ENCODE data around the gene CCDC38. TPM values are rescaled to one million over a fixed set of nuclear protein-coding genes. Genes with fewer than 3 reads are reported as not detected.

Gene CCDC38
- total RNA-seq (under 1 TPM in 2 of 4 donors, not detected in 2; 0.08 to 0.30 TPM), polyA plus RNA-seq (under 1 TPM in 1 of 3 donors, not detected in 2; 0.04 TPM)
- long read RNA-seq, donor 1: 0 reads
- long read RNA-seq, donor 2: 0 reads

DNA sequence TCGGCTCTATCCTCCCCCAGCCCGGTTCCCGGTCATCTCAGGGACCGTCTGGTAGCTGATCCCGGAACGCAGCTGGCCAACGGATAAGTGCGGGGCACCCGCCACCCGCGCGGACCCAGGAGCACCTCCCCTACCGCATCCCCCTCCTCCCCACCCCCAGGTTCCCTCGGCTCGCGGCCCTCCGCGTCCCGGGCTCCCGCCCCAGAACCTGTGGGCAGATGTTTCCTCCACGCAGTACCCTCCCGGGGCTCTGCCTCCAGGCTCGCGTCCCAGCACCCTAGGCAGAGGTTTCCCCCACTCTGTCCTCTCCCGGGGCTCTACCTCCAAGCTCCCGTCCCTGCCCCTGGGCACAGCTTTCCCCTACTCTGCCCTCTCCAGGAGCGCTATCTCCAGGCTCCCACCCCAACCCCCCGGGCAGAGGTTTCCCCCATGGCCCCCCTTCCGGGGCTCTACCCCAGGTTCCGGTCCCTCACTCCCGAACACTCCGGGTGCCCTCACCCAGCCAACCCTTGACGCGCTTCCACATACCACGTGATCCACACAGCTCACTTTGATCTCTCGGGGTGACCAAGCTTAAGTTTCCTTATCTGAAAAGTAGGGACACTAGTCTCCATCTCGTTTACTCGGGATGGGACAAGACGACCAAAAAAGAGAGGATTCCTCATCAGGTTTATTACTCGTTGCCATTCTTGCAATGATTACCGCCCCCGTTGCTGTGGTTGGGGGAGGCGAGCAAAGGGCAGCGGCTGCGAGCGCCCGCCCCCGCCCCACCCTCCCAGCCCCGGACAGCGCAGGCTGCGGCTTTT is at the start of gene CCDC38:
Gene CCDC38 (minus strand): TSS at position 91 of the 806 bp plus-strand sequence. CDS start 6,105 bp downstream, outside the sequence.
- Histone ChIP-seq H3K9me3 (no peaks in the 10 kb centered on the region), H3K27me3 (ENCODE audit: insufficient read depth in 3 of 3, low read length in 2 of 3) (no peaks in the 10 kb centered on the region), H3K27ac (peak within 1 kb of the TSS; percentile 76), H3K36me3 (ENCODE audit: insufficient read depth in 1 of 2, low read depth in 1 of 2) (no peaks in the 10 kb centered on the region), H3K4me3 (peak within 1 kb of the TSS; percentile 97), H3K4me1 (no peaks in the 10 kb centered on the region)
- 0% methylated on average over 44 to 51 of the region's 51 CpGs for WGBS, 3 donors
- intact Hi-C loops (cut with DNase I): loop anchor here in 1 of 2 donors (10.0 kb wide), 1 partner anchor 78 kb away; no protein-coding TSS in a partner anchor
- DNase-seq (peak; percentile 81 to 91), ATAC-seq (peak; percentile 96 to 99 (median 99))
- TF ChIP-seq, protein P1, sequence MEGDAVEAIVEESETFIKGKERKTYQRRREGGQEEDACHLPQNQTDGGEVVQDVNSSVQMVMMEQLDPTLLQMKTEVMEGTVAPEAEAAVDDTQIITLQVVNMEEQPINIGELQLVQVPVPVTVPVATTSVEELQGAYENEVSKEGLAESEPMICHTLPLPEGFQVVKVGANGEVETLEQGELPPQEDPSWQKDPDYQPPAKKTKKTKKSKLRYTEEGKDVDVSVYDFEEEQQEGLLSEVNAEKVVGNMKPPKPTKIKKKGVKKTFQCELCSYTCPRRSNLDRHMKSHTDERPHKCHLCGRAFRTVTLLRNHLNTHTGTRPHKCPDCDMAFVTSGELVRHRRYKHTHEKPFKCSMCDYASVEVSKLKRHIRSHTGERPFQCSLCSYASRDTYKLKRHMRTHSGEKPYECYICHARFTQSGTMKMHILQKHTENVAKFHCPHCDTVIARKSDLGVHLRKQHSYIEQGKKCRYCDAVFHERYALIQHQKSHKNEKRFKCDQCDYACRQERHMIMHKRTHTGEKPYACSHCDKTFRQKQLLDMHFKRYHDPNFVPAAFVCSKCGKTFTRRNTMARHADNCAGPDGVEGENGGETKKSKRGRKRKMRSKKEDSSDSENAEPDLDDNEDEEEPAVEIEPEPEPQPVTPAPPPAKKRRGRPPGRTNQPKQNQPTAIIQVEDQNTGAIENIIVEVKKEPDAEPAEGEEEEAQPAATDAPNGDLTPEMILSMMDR (IDR thresholded peaks at IDR 0.05): no peak

DNA sequence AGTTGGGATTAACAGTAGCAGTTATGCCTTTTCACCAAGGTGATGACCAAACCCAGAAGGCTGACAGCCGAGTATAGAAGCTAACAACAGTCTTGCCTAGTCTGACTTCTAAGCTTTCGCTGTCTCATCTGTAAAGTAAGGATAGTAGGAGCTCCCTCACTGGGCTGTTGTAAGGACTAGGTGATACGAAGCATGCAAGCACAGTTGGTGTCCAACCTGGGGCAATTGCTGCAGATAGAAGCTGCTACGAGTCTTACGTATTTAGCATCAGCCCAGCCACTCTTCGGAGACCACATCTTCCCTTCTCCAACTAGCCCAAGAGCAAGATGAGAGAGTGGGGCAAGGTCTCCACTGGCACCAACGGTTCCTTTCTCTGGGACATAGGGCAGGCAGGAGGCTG is 47.7 kb upstream of the CCDC38 start:
- ATAC-seq: no peak
- 74% methylated on average over 7 of the region's 7 CpGs for WGBS, 3 donors
- no peak overlapping the region for H3K4me3 ChIP-seq
- no peak for DNase-seq
- TF ChIP-seq, protein P1 (IDR thresholded peaks at IDR 0.05): no peak
- no peak overlapping the region for H3K27ac ChIP-seq
- H3K4me1 ChIP-seq: no peaks in the 10 kb centered on the region
- intact Hi-C loops (cut with DNase I): no loop called here
- no peaks in the 10 kb centered on the region for H3K9me3 ChIP-seq
- H3K36me3 ChIP-seq (ENCODE audit: insufficient read depth in 1 of 2, low read depth in 1 of 2): no peaks in the 10 kb centered on the region
- H3K27me3 ChIP-seq (ENCODE audit: insufficient read depth in 3 of 3, low read length in 2 of 3): peaks cover 0 to 2% (median 0%) of the 10 kb centered on the region in 3 donors

DNA sequence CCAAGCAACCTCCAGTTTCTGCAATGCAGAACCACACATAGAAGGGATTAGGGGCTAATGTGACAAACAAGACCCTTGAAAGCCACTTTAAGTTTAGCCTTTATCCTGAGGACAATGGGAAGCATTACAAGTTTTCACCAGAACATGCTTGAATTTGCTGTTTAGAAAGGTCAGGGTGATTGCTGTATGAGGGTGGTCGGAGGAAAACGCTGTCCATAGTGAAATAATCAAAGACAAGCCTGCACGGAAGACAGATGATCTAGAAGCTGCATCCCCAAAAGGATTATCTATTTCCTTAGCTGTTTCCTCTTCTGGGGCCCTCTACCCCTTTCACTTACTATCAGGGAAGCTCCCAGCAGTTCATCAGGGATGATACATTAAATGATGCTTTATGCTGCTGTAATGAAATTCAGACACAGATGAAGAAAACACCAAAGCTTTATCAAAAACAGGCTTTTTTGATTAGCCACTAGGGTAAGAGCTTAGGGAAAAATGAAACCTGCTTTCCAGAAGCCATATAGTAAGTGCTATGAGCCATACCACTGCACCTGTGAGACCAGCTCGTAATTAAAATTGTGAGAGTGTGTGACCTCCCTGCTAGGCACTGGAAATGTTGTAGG is 47.2 kb upstream of the CCDC38 start:
- intact Hi-C loops (cut with DNase I): no loop called here
- H3K27ac ChIP-seq: no peak overlapping the region
- no peaks in the 10 kb centered on the region for H3K9me3 ChIP-seq
- H3K4me3 ChIP-seq: no peak overlapping the region
- no peaks in the 10 kb centered on the region for H3K36me3 ChIP-seq (ENCODE audit: insufficient read depth in 1 of 2, low read depth in 1 of 2)
- TF ChIP-seq, protein P1 (IDR thresholded peaks at IDR 0.05): no peak
- peaks cover 0 to 2% (median 0%) of the 10 kb centered on the region in 3 donors for H3K27me3 ChIP-seq (ENCODE audit: insufficient read depth in 3 of 3, low read length in 2 of 3)
- DNase-seq: no peak
- ATAC-seq: no peak
- no peaks in the 10 kb centered on the region for H3K4me1 ChIP-seq
- 51 to 62% (median 59%) methylated on average over 4 of the region's 4 CpGs for WGBS, 3 donors

DNA sequence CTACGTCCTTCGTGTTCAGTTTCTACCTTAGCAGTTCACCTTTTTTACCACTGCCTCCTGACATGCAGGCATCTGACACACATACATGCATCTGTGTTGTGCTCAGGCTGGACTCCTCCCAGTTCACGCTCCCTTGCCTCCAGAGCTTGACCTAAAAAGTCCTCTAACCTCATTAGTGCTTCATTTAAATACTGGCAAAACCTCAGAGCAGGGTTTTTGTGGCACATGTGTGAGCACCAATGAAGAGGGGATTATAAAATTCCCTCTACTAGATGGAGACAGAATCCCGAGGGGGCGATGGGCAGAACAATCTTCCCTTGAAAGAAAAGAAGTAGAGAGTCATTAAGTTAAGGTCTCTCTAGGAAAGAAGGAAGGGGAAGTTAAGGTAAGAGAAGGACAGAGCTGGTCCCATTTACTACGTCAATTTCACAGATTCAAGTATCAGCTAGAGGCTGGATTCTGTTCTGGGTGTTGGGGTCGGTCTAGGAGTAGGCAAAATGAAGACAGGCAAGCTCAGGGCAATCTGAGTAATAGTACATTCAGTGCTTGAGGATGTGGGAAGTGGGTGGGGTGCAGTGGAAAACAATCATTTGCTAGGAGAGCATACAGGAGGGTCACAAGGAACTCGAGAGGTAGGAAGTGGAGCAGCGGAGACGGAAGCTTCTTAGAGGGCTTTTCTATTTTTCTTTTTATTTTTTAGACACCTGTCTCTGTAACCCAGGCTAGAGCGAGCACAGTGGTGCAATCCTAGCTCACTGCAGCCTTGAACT is 46.3 kb upstream of the CCDC38 start:
- TF ChIP-seq, protein P1 (IDR thresholded peaks at IDR 0.05): no peak
- Histone ChIP-seq H3K9me3 (no peaks in the 10 kb centered on the region), H3K27ac (no peak overlapping the region), H3K36me3 (ENCODE audit: insufficient read depth in 1 of 2, low read depth in 1 of 2) (no peaks in the 10 kb centered on the region), H3K4me3 (no peak overlapping the region), H3K4me1 (no peaks in the 10 kb centered on the region), H3K27me3 (ENCODE audit: insufficient read depth in 3 of 3, low read length in 2 of 3) (peaks cover 0 to 2% (median 0%) of the 10 kb centered on the region in 3 donors)
- DNase-seq (no peak), ATAC-seq (no peak)
- intact Hi-C loops (cut with DNase I): no loop called here
- WGBS, 3 donors: 74 to 79% (median 76%) methylated on average over 11 of the region's 11 CpGs

Measured in psoas muscle (tissue), 8 donors.